ENCODE data around the gene CLIC6.

The CLIC6 gene

DNA sequence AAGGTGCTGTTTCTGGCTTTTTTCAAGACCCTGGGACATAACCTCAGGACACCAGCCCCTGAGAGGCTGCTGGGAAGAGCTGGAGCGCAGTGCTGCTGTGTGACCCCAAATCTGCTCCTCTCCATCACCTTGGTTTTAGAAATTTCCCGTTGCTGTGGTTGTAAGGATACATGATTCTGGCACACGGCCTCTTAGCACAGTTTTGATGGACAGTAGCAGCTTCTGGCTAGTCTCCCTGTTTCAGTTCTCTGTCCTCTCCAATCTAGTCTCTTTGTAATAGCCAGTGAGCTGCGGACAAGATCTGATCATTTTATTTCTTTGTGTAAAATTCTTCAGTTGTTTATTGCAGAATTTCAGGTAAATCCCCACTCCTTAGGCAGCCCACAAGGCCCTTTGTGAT is 3.1 kb downstream of the CLIC6 start:
- WGBS (ENCODE audit: extremely low coverage, insufficient coverage, insufficient read length), result no CpG with 5 or more reads among the region's 4 CpGs
- no peak for DNase-seq

DNA sequence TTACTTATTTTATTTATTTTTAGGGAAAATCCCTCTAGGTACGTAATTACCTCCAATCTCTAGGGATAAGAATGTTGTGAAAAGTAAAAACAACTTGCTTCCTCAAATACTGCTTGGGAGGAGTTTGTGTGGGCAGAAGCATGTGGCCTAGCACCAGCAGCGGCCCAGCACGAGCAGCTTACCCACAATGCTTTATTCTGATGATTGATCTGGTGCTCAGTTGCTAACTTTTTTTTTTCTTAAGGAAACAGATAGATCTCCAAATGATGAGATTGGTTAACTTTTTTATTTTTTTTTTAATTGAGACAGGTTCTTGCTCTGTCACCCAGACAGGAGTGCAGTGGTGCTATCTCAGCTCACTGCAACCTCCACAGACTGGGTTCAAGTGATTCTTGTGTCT is 4.2 kb downstream of the CLIC6 start:
- H3K23ac ChIP-seq (ENCODE audit: low read length), result no peak overlapping the region
- H2AFZ ChIP-seq (ENCODE audit: insufficient read depth, low read length, poor library complexity), result no peak overlapping the region
- peaks cover 7% of the 10 kb centered on the region for H3K9me3 ChIP-seq (ENCODE audit: insufficient read depth, low read depth, low read length)
- no peak for DNase-seq
- H3K4me2 ChIP-seq (ENCODE audit: low read length), result no peak overlapping the region
- H3K18ac ChIP-seq (ENCODE audit: low read length), result no peak overlapping the region
- H3K27ac ChIP-seq (ENCODE audit: low read depth, low read length), result no peak overlapping the region
- no peak overlapping the region for H3K4me3 ChIP-seq (ENCODE audit: low read depth, low read length)
- no peak overlapping the region for H3K14ac ChIP-seq (ENCODE audit: low read length)
- H3K79me1 ChIP-seq (ENCODE audit: low read length), result no peaks in the 10 kb centered on the region
- no peak overlapping the region for H3K9ac ChIP-seq (ENCODE audit: low read length)
- H3K4ac ChIP-seq (ENCODE audit: low read depth, low read length), result no peak overlapping the region
- H2AK5ac ChIP-seq (ENCODE audit: low read length), result no peak overlapping the region
- H2BK120ac ChIP-seq (ENCODE audit: insufficient read depth, low read length, poor library complexity), result no peak overlapping the region
- no peaks in the 10 kb centered on the region for H3K79me2 ChIP-seq (ENCODE audit: control insufficient read depth, insufficient read depth, low read length, poor library complexity)
- H3K4me1 ChIP-seq (ENCODE audit: control insufficient read depth in 1 of 2, insufficient read depth in 2 of 2, low read length in 2 of 2), result peaks cover 9 to 13% of the 10 kb centered on the region in 2 experiments
- no peak overlapping the region for H2BK5ac ChIP-seq (ENCODE audit: low read depth, low read length, poor library complexity)
- WGBS (ENCODE audit: extremely low coverage, insufficient coverage, insufficient read length), result no CpG with 5 or more reads among the region's 3 CpGs
- peaks cover 36% of the 10 kb centered on the region for H3K27me3 ChIP-seq (ENCODE audit: insufficient read depth, low read length)
- H4K8ac ChIP-seq (ENCODE audit: low read depth, low read length), result no peak overlapping the region
- no peak overlapping the region for H2BK12ac ChIP-seq (ENCODE audit: low read length)
- no peak overlapping the region for H4K12ac ChIP-seq (ENCODE audit: low read depth, low read length)
- no peak overlapping the region for H4K91ac ChIP-seq (ENCODE audit: low read depth, low read length)
- no peaks in the 10 kb centered on the region for H3K36me3 ChIP-seq (ENCODE audit: control insufficient read depth in 1 of 2, insufficient read depth in 2 of 2, low read length in 2 of 2)

More for the DNA sequence above, 3.1 kb downstream of the CLIC6 start:
- no peak overlapping the region for H3K4ac ChIP-seq (ENCODE audit: low read depth, low read length)
- no peak overlapping the region for H4K91ac ChIP-seq (ENCODE audit: low read depth, low read length)
- no peak overlapping the region for H3K14ac ChIP-seq (ENCODE audit: low read length)
- H3K9me3 ChIP-seq (ENCODE audit: insufficient read depth, low read depth, low read length), result peaks cover 11% of the 10 kb centered on the region
- H4K12ac ChIP-seq (ENCODE audit: low read depth, low read length), result no peak overlapping the region
- H2AK5ac ChIP-seq (ENCODE audit: low read length), result no peak overlapping the region
- H3K27ac ChIP-seq (ENCODE audit: low read depth, low read length), result no peak overlapping the region
- no peaks in the 10 kb centered on the region for H3K36me3 ChIP-seq (ENCODE audit: control insufficient read depth in 1 of 2, insufficient read depth in 2 of 2, low read length in 2 of 2)
- no peak overlapping the region for H3K9ac ChIP-seq (ENCODE audit: low read length)
- no peak overlapping the region for H2BK5ac ChIP-seq (ENCODE audit: low read depth, low read length, poor library complexity)
- no peaks in the 10 kb centered on the region for H3K79me1 ChIP-seq (ENCODE audit: low read length)
- no peak overlapping the region for H3K4me2 ChIP-seq (ENCODE audit: low read length)
- H3K79me2 ChIP-seq (ENCODE audit: control insufficient read depth, insufficient read depth, low read length, poor library complexity), result no peaks in the 10 kb centered on the region
- H3K18ac ChIP-seq (ENCODE audit: low read length), result no peak overlapping the region
- no peak overlapping the region for H2BK12ac ChIP-seq (ENCODE audit: low read length)
- no peak overlapping the region for H2BK120ac ChIP-seq (ENCODE audit: insufficient read depth, low read length, poor library complexity)
- H2AFZ ChIP-seq (ENCODE audit: insufficient read depth, low read length, poor library complexity), result no peak overlapping the region
- no peak overlapping the region for H4K8ac ChIP-seq (ENCODE audit: low read depth, low read length)
- no peak overlapping the region for H3K4me3 ChIP-seq (ENCODE audit: low read depth, low read length)
- H3K27me3 ChIP-seq (ENCODE audit: insufficient read depth, low read length), result peaks cover 42% of the 10 kb centered on the region
- no peak overlapping the region for H3K23ac ChIP-seq (ENCODE audit: low read length)
- H3K4me1 ChIP-seq (ENCODE audit: control insufficient read depth in 1 of 2, insufficient read depth in 2 of 2, low read length in 2 of 2), result peaks cover 9 to 13% of the 10 kb centered on the region in 2 experiments

DNA sequence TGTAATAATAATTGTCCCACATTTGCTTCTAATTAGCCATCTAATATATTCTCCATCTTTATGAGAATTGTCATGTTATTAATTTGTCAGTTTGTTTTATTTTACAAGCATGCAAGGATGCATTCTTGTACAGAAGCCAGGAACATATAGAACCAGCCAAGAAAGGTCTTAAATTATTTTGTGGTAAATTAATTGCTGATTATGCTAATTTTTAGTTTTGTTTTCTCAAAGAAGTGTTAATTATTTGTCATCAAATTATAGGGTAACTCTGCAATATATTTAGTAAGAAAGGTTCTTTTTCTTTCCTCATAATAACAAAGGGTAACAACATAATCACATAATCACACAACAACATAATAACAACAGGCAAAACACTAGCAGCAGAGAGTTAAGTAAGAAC is 5.7 kb downstream of the CLIC6 start:
- H3K18ac ChIP-seq (ENCODE audit: low read length), result no peak overlapping the region
- H4K8ac ChIP-seq (ENCODE audit: low read depth, low read length), result no peak overlapping the region
- no peak overlapping the region for H3K4me3 ChIP-seq (ENCODE audit: low read depth, low read length)
- peaks cover 23% of the 10 kb centered on the region for H3K27me3 ChIP-seq (ENCODE audit: insufficient read depth, low read length)
- no peak overlapping the region for H2BK120ac ChIP-seq (ENCODE audit: insufficient read depth, low read length, poor library complexity)
- no peak overlapping the region for H3K4me2 ChIP-seq (ENCODE audit: low read length)
- no peak overlapping the region for H3K14ac ChIP-seq (ENCODE audit: low read length)
- H2BK12ac ChIP-seq (ENCODE audit: low read length), result no peak overlapping the region
- H3K79me2 ChIP-seq (ENCODE audit: control insufficient read depth, insufficient read depth, low read length, poor library complexity), result no peaks in the 10 kb centered on the region
- H2AK5ac ChIP-seq (ENCODE audit: low read length), result no peak overlapping the region
- H3K27ac ChIP-seq (ENCODE audit: low read depth, low read length), result no peak overlapping the region
- peaks cover 2% of the 10 kb centered on the region for H3K9me3 ChIP-seq (ENCODE audit: insufficient read depth, low read depth, low read length)
- peaks cover 7 to 11% of the 10 kb centered on the region in 2 experiments for H3K4me1 ChIP-seq (ENCODE audit: control insufficient read depth in 1 of 2, insufficient read depth in 2 of 2, low read length in 2 of 2)
- H4K12ac ChIP-seq (ENCODE audit: low read depth, low read length), result no peak overlapping the region
- no peaks in the 10 kb centered on the region for H3K79me1 ChIP-seq (ENCODE audit: low read length)
- no peak overlapping the region for H3K9ac ChIP-seq (ENCODE audit: low read length)
- no peak overlapping the region for H2BK5ac ChIP-seq (ENCODE audit: low read depth, low read length, poor library complexity)
- DNase-seq, result no peak
- no peak overlapping the region for H2AFZ ChIP-seq (ENCODE audit: insufficient read depth, low read length, poor library complexity)
- H3K23ac ChIP-seq (ENCODE audit: low read length), result no peak overlapping the region
- H3K4ac ChIP-seq (ENCODE audit: low read depth, low read length), result no peak overlapping the region
- H3K36me3 ChIP-seq (ENCODE audit: control insufficient read depth in 1 of 2, insufficient read depth in 2 of 2, low read length in 2 of 2), result no peaks in the 10 kb centered on the region
- no peak overlapping the region for H4K91ac ChIP-seq (ENCODE audit: low read depth, low read length)

- Histone ChIP-seq H4K12ac (ENCODE audit: low read depth, low read length) (no peak overlapping the region), H3K79me2 (ENCODE audit: control insufficient read depth, insufficient read depth, low read length, poor library complexity) (no peaks in the 10 kb centered on the region), H3K79me1 (ENCODE audit: low read length) (no peaks in the 10 kb centered on the region), H3K27ac (ENCODE audit: low read depth, low read length) (no peak overlapping the region), H2AK5ac (ENCODE audit: low read length) (no peak overlapping the region), H2BK120ac (ENCODE audit: insufficient read depth, low read length, poor library complexity) (no peak overlapping the region), H3K23ac (ENCODE audit: low read length) (no peak overlapping the region), H2BK12ac (ENCODE audit: low read length) (no peak overlapping the region), H3K14ac (ENCODE audit: low read length) (no peak overlapping the region), H3K4me1 (ENCODE audit: control insufficient read depth in 1 of 2, insufficient read depth in 2 of 2, low read length in 2 of 2) (no peaks in the 10 kb centered on the region), H3K36me3 (ENCODE audit: control insufficient read depth in 1 of 2, insufficient read depth in 2 of 2, low read length in 2 of 2) (peaks cover 0 to 2% of the 10 kb centered on the region in 2 experiments), H2AFZ (ENCODE audit: insufficient read depth, low read length, poor library complexity) (no peak overlapping the region), H4K91ac (ENCODE audit: low read depth, low read length) (no peak overlapping the region), H3K4me3 (ENCODE audit: low read depth, low read length) (no peak overlapping the region), H3K9me3 (ENCODE audit: insufficient read depth, low read depth, low read length) (peaks cover 6% of the 10 kb centered on the region), H4K8ac (ENCODE audit: low read depth, low read length) (no peak overlapping the region), H3K27me3 (ENCODE audit: insufficient read depth, low read length) (peaks cover 9% of the 10 kb centered on the region), H3K18ac (ENCODE audit: low read length) (no peak overlapping the region), H3K4ac (ENCODE audit: low read depth, low read length) (no peak overlapping the region), H2BK5ac (ENCODE audit: low read depth, low read length, poor library complexity) (no peak overlapping the region), H3K9ac (ENCODE audit: low read length) (no peak overlapping the region), H3K4me2 (ENCODE audit: low read length) (no peak overlapping the region)
- WGBS (ENCODE audit: extremely low coverage, insufficient coverage, insufficient read length), result no CpG with 5 or more reads among the region's 5 CpGs
- no peak for DNase-seq
These were observed 7.1 kb downstream of the CLIC6 start for GRCh38 chr21:34675871-34676270.

Measured in trophoblast cell (in vitro differentiated cells and primary cell).